ENCODE data around the gene CALM3. TPM values are rescaled to one million over a fixed set of nuclear protein-coding genes. Genes with fewer than 3 reads are reported as not detected.
A peak's percentile ranks its signal among the peaks of the same experiment; 100 is the strongest.

CALM3 gene
- total RNA-seq, 2 donors from 2014 or later: 70.5 to 79.6 TPM

- intact Hi-C loops (cut with DNase I): no loop called here
- H3K4me3 ChIP-seq: no peak overlapping the region
- H3K36me3 ChIP-seq (replicated peaks in 1 of 2; ENCODE audit: insufficient read depth in 1 of 2, low read depth in 2 of 2): no peaks in the 10 kb centered on the region
- TF ChIP-seq CTCF (IDR thresholded peaks at IDR 0.05) (no peak), POLR2A (IDR thresholded peaks at IDR 0.05) (no peak)
- H3K27me3 ChIP-seq: no peaks in the 10 kb centered on the region
- H3K27ac ChIP-seq: no peak overlapping the region
- 68 to 70% methylated on average over 3 of the region's 3 CpGs for WGBS, 2 donors
- peaks cover 24% of the 10 kb centered on the region for H3K4me1 ChIP-seq
- DNase-seq: no peak
- ATAC-seq: no peak
- no peaks in the 10 kb centered on the region for H3K9me3 ChIP-seq
Measured at GRCh38 chr19:46633130-46633529, 32.0 kb downstream of the CALM3 start.

DNA sequence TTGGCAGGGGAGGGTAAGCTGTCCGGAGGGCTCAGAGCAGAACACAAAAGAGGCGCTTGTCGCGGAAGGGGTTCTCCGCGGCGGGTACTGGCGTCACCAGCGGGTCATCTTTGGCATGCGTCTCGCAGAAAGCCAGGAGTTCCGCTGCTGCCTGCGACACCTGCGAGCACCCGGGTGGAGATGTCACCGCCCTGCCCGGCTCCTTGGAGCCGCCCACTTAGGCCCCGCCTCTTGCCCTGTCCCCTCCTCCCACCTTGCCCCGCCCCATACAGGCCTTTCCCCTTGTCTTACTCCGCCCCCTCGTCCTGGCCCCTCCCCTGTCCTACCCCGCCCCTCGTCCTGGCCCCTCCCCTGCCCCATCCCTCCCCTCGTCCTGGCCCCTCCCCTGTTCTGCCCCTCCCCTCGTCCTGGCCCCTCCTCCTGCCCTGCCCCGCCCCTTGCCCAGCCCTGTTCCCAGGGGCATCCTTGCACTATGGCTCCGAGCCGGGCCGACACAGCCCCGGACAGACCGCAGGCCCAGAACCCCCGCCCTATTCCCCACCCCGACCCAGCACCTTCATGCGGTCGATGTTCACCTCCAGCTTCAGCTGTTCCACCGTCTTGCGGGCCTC, 33.0 kb downstream of the CALM3 start:
- no peak overlapping the region for H3K27ac ChIP-seq

GRCh38 chr19:46634656-46635218, 33.6 kb downstream of the CALM3 start:
- H3K4me1 ChIP-seq: peaks cover 38% of the 10 kb centered on the region
- 4 to 7% methylated on average over 21 to 23 of the region's 23 CpGs for WGBS, 2 donors

More for the DNA sequence above, 33.0 kb downstream of the CALM3 start:
- peaks cover 34% of the 10 kb centered on the region for H3K4me1 ChIP-seq
- no peak overlapping the region for H3K4me3 ChIP-seq
- TF ChIP-seq POLR2A (IDR thresholded peaks at IDR 0.05): peak in 2 of 3 donors; percentile 20 to 30
- no peak for TF ChIP-seq CTCF (IDR thresholded peaks at IDR 0.05)
- no peaks in the 10 kb centered on the region for H3K36me3 ChIP-seq (replicated peaks in 1 of 2; ENCODE audit: insufficient read depth in 1 of 2, low read depth in 2 of 2)
- ATAC-seq: peak; percentile 83
- intact Hi-C loops (cut with DNase I): no loop called here
- WGBS, 2 donors: 4 to 9% methylated on average over 31 to 33 of the region's 38 CpGs
- H3K27me3 ChIP-seq: no peaks in the 10 kb centered on the region
- peak; percentile 86 to 95 (median 90) for DNase-seq
- no peaks in the 10 kb centered on the region for H3K9me3 ChIP-seq

GRCh38 chr19:46635920-46636761, 35.0 kb downstream of the CALM3 start, which contains the start of gene GNG8:
GNG8 (minus strand) TSS chr19:46636202; CDS start chr19:46634682, 1,520 bp downstream.
- intact Hi-C loops (cut with DNase I): no loop called here
- DNase-seq (no peak), ATAC-seq (no peak)
- Histone ChIP-seq H3K27ac (no peak within 1 kb of the TSS), H3K36me3 (replicated peaks in 1 of 2; ENCODE audit: insufficient read depth in 1 of 2, low read depth in 2 of 2) (no peaks in the 10 kb centered on the region), H3K27me3 (peaks cover 0 to 8% of the 10 kb centered on the region in 2 donors), H3K4me1 (peaks cover 35% of the 10 kb centered on the region), H3K4me3 (no peak within 1 kb of the TSS), H3K9me3 (no peaks in the 10 kb centered on the region)
- TF ChIP-seq POLR2A (IDR thresholded peaks at IDR 0.05) (no peak), CTCF (IDR thresholded peaks at IDR 0.05) (no peak)
- 29 to 33% methylated on average over 22 to 27 of the region's 34 CpGs for WGBS, 2 donors

More at GRCh38 chr19:46634656-46635218, 33.6 kb downstream of the CALM3 start:
- Histone ChIP-seq H3K36me3 (replicated peaks in 1 of 2; ENCODE audit: insufficient read depth in 1 of 2, low read depth in 2 of 2) (no peaks in the 10 kb centered on the region), H3K9me3 (no peaks in the 10 kb centered on the region), H3K27ac (no peak overlapping the region), H3K4me3 (no peak overlapping the region), H3K27me3 (no peaks in the 10 kb centered on the region)
- ATAC-seq (no peak), DNase-seq (no peak)
- TF ChIP-seq POLR2A (IDR thresholded peaks at IDR 0.05): no peak
- no peak for TF ChIP-seq CTCF (IDR thresholded peaks at IDR 0.05)
- intact Hi-C loops (cut with DNase I): no loop called here
